ENCODE data around the gene RNF130.
A peak's percentile ranks its signal among the peaks of the same experiment; 100 is the strongest.
"Not testable (repeated sequence)": the region's sequence is repeated elsewhere in the genome, so short reads cannot be mapped to it uniquely, and the experiment has no call there.

RNF130 gene

DNA sequence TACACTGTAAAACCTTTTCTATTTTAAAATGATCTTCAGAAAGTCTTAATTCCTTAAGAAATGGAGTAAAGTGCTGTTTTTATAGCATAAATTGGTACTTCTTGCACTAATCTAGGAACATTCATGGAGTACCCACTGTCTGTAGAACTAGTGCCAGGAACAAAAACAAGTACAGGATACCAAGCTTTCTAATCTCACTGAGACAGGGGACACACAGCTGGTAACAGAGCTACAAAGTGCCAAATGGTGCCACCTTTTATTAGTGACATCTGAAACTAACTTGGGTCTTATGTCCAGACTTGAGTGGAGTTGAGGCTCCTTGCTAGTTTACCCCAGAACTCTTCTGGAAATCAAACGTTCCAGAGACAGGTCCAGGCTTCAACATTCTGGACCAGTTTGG, 57.9 kb downstream of the RNF130 start:
- DNase-seq: no peak

DNA sequence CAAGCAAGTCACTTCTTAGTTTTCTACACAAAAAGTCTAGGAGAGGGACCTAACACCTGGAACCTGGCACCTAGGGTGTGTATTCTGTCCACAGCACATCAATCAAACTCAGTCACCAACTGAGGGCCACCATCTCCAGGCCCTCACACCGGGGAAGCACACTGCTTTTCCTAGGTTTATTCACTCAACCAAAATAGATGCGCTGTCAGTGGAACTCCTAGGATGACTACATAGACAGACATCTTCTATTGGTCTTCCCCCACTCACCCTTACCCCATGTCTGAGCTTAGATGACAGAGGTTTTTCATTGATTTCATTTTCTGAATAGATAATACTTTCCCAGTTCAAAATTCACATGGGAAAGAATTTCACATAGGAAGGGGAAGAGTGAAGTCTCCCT, 59.2 kb downstream of the RNF130 start:
- DNase-seq: no peak

DNA sequence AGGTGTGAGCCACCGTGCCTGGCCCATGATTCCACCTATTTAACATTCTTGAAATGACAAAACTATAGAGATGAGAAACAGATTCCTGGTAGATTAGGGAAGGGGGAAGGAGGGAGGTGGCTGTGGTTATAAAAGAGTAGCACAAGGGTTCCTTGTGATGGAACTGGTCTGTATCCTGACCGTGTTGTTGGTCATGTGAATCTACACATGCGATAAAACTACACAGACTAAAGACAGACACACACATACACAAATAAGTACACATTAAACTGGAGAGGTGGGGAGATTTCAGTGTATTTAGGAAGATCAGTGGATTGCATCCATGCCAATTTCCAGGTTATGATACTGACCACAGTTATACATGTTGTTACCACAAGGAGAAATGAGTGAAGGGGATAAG, 60.9 kb downstream of the RNF130 start:
- DNase-seq: no peak

DNA sequence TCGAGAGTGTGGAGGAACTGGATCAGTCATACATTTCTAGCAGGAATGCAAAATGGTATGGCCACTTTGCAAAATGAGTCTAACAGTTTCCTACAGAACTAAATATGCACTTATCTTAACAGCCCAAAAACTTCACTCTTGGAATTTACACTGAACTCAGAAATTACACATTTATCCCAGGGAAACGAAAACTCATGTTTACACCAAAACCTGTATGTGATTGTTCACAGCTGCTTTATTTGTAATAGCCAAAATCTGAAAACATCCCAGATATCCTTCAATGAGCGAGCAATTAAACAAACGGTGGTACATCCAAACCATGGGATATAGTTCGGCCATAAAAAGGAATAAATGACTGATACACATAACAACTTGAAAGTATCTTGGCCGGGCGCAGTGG, 62.0 kb downstream of the RNF130 start:
- no peak for DNase-seq

DNA sequence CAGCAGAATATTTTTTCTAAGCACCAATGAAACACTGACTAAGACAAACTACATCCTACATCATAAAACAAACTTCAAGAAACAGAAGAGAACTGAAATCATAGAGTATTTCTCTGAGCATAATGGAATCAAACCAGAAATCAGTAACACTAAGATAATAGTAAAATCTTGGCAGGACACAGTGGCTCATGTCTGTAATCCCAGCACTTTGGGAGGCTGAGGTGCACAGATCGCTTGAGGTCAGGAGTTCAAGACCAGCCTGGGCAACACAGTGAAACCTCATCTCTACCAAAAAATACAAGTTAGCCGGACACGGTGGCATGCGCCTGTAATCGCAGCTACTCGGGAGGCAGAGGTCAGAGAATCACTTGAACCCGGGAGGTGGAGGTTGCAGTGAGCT, 63.1 kb downstream of the RNF130 start:
- no peak for DNase-seq

DNA sequence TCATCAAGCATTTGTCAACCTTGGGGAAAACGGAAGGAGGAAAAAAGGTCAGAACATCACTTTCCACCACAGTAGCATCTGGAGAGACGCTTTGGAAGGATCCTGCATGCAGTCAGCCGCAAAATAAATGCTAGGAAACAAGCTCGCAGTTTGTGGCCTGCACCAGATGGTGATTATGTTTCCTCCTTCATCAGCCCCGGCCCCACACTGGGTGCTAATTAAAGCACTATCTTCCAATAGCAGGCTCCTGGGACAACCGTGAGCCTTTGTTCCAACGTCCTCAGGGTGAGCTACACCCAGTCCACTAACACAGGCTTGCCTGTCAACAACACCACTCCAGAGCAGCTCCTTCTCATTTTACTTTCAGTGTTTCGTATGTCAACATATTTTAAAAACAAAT, 64.0 kb downstream of the RNF130 start:
- peak; percentile 80 for DNase-seq

DNA sequence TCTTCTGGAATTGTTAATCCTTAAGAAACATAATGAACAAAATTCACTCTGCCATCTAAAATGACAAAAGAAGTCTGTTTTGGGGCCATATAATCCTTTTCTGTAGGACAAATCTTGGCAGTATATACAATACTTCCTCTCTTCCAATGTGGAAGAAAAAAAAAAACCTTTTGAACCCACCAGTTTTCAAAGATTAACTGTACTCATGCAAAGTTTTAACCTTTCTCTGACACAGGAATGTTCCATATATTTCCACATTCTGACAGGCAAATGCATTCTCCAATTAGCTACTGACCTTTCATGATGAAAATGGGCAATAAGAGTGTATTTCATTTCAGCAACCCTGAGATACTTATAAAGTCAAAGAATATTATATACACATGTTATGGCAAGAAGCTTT, 65.4 kb downstream of the RNF130 start:
- DNase-seq: no peak

DNA sequence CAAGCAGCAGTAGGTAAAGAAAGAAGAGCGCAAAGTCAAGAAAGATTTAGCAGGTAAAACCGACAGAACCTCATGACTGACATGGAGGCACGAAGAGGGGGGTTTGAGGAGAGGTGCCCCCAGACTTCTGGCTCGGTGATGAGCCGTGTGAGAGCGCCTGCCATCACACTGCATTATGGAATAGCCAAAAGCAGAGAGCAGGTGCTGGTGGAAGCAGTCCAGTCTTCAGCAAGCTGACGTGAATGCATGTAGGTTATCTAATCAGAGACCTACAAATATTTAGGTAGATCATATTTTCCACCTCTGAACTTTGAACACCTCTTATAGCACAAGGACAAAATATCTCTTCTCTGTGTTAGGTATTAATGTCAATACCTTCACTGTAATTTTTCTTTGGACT, 68.4 kb downstream of the RNF130 start:
- DNase-seq: no peak

DNA sequence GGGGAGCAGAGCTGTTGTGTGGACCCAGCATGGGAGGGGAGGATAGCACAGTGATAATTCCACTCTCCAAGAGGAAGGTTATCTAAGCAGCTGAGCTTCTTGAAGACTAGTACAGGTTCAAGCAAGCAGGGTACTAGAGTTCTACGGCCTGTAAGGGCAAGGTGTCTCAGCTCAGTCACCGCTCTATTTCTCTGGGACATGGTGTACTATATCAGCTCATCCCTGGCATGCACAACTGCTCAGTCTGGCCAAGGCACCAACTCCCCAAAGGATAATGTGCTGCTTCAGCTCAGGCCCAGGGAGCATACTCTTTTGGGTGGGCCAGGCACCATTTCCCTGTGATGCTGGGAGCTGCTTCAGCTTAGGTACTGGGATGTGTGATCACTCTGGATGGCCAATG, 69.8 kb downstream of the RNF130 start:
- no peak for DNase-seq

DNA sequence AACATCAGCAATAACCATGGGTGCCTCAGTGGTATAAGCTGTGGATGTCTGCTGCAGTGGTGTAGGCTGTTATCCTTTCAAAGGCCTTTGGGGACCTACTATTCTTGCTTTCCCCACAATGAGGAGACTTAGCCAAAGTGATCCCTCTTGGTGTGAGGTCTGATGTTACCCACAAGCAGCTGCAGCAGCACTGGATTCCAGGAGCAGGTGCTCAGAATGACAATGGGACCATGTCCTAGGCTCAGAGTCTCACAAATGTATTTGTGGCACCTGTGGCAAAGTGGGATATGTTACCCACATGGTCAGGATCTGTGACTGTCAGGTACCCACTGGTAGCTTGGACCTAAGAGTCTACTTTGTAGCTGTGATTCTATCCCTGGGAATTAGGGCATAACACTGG, 70.4 kb downstream of the RNF130 start:
- no peak for DNase-seq

DNA sequence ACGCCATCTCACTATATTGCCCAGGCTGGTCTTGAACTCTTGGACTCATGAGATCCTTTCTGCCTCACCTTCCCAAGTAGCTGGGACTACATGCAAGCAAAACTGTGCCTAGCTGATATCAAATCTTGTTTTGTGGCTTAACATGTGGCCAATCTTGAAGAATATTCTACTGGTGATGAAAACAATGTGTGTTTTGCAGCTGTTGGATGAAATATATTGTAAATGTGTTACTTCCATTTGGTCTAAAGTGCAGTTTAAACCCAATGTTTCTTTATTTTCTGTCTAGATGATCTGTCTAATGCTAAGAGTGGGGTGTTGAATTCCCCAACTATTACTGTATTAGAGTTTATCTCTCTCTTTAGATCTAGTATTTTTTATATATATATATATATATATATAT, 73.1 kb downstream of the RNF130 start:
- DNase-seq: no peak

DNA sequence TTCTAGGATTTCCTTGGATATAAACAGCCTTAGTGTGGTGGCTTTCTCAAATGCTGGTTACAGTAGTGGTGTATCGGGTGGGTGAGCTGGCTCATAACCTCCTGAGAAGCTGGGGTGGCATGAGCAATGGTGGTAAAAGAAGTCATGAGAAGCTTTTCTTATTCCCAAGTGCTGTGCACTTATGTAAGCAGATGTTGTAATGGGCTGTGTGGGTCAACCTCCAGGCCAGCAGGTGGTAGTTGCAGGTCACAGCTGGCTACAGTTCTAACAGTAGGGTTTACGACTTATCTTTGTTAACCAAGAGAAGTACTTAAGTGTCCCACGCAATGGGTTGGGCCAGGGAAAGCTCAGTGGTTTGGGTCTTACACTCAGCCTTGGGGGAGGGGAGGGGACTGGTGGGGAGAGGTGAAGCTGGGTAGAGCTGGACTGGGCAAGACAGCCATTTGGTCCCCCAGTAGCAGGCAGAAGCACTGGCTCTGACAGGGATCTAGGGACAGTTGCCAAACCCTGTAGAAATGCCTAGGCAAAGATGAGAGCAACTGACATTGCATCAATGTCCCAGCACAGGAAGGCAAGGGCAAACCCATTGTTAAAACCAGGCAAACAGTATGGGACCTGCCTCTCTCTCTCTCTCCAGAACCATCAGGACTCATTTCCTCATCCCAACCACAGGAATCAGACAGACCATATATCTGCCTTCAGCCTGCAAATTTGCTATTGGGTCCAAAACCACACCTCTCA, 76.8 kb downstream of the RNF130 start:
- peak; percentile 73 for DNase-seq

DNA sequence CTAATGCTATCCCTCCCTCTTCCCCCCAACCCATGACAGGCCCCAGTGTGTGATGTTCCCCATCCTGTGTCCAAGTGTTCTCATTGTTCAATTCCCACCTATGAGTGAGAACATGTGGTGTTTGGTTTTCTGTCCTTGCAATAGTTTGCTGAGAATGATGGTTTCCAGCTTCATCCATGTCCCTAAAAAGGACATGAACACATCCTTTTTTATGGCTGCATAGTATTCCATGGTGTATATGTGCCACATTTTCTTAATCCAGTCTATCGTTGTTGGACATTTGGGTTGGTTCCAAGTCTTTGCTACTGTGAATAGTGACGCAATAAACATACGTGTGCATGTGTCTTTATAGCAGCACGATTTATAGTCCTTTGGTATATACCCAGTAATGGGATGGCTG, 78.7 kb downstream of the RNF130 start:
- not testable (repeated sequence) for DNase-seq

DNA sequence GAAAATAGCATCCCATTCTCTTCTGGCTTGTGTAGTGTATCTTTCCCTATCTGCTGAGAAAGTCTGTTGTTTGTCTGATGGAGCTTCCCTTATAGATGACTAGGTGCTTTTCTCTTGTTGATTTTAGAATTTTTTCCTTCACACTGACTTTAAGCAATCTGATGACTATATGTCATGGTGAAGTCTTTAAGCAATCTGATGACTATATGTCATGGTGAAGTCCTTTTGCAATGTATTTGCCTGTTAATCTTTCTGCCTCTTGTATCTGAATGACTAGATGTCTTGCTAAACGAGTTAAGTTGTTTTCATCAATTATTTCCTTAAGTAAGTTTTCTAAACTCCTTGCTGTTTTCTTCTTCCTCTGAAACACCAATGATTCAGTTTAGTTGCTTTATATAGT, 80.5 kb downstream of the RNF130 start:
- DNase-seq: no peak

DNA sequence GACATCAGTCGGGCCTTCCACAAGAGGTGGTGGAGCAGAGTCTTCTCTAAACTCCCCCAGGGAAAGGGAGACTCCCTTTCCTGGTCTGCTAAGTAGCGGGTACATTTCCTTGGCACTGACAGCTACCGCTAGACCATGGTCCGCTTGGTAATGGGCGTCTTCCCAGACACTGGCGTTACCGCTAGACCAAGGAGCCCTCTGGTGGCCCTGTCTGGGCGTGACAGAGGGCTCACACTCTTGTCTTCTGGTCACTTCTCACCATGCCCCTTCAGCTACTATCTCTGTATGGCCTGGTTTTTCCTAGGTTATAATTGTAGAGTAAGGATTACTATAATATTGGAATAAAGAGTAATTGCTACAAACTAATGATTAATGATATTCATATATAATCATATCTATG, 81.0 kb downstream of the RNF130 start:
- not testable (repeated sequence) for DNase-seq

DNA sequence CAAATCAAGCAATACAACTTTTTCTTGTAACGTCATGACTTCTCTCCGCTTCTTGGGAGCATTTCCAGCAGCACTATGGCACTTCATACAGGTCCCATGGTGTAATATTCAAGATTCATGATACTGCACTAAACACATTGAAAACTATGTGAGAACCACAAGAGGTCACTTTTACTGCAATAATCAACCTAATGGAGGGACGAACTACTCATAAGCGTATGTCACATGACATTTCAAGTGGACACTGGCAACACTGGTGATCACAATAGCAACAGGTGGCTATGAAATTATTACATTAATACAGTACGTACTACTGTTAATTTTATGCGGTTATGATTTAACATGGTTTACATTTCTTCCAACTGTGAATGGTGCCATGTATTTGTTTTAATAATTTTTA, 85.2 kb downstream of the RNF130 start:
- DNase-seq: no peak

DNA sequence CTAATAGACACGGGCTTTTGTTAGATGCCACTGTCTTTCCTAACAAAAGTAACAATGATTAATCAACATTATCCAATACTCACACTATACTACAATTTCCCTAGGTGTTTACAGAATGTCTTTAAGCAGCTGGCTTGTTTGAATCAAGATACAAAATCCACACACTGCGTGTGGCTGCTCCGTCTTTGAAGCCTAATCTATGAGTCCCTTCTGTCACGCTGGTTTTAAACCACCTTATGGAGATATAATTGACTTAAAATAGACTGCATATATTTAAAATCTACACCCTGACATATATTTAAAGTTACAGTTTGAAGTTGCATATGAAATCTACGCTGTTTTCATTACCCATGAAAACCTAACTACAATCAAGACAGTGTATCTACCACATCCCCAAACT, 89.9 kb downstream of the RNF130 start:
- no peak for DNase-seq

DNA sequence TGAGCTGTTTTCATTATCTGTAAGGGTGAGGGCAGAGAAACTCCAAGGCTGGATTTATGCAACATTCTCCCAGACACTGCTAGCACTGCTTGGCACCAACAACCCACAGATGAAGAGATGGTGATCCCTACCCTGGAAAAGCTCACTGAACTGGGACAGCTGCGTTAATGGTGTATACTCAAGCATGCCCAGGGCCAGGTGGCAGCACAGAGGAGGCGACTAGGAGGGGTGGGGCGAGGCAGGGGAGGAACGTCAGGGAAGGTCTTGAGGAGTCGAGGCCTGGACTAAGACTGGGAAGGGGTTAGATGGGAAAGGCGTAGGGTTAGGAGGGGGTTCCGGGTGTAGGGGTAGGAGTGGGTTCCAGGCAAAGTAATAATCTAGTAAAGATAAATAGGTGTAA, 90.8 kb downstream of the RNF130 start:
- no peak for DNase-seq

DNA sequence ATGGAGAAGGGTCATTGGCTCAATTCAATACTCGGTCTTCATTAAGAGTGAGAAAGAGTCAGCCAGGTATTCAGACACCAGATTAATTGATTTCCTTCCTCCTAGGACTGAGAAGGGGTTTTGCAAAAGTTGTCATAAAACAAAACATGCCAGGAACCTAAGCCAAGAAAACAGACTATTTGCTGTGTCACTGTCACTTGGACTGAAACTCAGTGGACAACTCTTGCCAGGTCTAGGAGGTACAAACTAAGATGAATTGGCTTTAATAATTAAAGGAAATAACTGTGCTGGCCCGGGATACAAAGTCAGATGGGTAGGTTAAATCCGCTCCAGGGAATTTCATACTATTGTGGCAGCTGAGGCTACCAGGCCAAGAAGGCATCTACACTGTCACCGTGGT, 92.8 kb downstream of the RNF130 start:
- no peak for DNase-seq

DNA sequence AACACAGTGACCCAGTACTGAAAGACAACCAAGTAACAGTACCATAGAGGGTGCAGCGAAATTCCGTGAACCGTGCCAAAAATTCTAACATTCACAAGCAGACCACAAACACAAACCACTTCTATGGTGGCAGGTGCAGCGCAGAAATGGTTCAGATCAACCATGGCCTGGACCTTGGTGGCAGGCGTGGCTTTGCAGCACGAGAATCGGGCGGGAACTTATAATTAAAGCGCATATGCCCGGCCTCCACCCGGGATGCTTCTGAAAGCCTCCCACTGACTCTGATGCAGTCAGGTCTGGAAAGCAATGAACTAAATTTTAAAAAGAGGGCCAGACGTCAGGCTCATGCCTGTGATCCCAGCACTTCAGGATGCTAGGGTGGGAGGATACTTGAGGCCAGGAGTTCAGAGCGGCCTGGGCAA, 95.8 kb downstream of the RNF130 start:
- DNase-seq: no peak

DNA sequence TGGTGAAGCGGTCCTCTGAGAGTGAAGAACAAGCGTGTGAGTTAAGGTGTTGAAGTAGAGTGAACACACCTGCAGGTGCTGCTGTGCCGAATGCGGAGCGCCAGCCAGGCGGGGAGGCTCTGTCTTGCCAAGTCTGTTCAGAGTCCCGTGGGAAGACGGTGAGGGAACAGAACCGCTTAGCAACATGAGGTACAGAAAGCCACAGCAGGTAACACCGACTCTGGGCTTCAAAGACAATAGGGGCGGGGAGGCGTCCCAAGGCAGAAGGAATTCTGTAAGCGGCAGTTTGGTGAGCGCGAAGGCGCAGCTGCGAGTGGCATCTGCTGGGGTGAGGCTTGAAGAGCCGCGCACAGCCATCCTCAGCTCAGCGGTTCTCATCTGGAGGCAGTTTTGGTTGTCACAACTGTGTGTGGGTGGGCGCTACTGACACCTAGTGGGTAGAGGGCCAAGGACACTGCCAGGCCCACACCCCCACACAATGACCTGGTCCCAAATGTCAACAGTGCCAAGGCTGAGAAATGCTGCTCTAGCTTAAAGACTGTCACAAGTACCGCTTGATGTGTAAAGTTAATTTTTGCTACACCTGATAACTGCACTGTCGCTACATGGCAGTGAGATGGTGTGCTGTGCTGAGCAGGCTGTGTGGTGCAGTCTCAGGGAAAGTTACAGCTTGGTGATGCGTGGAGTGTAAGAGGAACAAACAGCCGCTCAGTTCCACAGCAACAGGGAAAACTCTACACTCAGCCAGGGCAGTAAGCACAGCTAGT, 96.4 kb downstream of the RNF130 start:
- no peak for DNase-seq

DNA sequence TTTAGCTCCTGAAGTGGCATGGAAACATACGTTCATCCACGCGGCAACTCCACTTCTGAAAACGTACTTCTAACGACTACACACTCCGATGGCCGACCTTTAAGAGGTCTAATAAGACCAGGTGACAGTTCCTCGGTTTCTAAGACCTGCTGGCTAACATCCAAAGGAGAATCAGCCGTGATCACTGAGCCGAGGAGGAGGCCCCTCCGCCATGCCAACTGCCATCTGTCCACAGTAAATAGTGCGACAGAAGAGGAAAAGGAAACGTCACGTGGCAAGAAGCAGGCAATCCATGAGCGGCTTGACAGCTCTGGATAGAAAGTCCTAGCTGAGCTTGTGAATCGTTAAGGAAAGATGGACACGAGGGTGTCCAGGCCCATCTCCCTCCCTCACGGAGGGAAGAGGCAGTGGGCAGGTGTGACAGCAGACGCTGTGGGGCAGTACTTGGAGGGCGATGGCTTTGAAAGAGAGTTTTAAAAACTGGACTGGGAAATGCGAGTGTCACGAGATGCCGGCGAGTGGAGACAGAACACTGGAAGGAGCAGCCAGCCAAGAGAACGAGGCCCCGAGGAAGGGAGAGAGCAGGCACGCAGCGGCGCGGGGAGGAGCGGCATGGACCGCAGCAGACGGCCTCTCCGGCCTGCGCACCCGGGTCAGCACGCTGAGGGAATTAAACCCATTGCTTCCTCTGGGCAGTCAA, 97.2 kb downstream of the RNF130 start:
- no peak for DNase-seq

DNA sequence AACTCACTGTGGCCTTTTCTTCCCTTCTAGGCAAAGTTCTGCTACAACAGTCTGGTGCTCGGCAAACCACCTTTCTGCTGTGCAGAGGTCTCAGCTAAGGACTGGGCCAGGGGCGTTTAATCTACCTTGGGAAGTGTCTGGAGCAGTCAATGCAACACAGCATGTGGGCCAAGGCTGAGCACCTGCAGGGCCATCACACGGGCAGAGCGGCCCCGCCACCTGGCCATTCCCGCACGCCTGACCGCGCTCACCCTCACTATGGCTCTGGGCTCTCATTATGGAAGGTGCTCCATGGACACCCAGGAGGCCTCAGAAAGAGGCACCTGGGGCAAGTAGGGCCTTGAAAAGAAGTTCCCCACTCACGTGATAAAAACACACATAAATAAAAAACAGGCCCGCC, 98.2 kb downstream of the RNF130 start:
- no peak for DNase-seq

DNA sequence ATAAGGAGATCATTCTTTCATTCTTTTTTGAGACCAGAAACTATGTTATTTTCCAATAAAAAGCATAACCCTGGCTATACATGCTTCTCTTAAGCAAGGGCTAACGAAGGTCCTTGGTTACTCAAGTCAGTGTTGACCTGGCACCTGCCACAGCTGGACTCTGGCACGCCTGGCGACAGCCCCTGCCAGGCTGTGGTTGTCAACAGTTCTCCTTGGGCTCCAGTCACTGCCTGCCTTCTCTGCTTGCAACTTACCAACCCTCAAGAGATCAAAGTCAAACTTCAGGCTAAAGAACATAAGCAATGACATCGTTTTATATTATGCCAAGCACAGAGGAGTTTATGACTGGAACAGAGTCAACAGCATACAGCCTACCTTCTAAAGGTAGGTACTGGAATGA, 102.4 kb downstream of the RNF130 start:
- no peak for DNase-seq

All from GF-D8 (cell line).